MM.1S (cell line): Measurements from ENCODE around the gene CDPF1.

ENCODE experiments used
- DNase-seq: peaks from one replicate; pipeline ENCODE4 v3.0.0-alpha.2; 2015
- H2AFZ ChIP-seq: fragments of 300-600 bp; sonication (generic); 2 replicates; pipeline ENCODE4 v1.6.0; 2016; ENCODE audit warnings: antibody characterized with exemption, low read length
- H3F3A ChIP-seq: fragments of 300-600 bp; sonication (generic); 2 replicates; pipeline ENCODE4 v1.6.1; 2016; ENCODE audit warnings: mild to moderate bottlenecking, antibody characterized with exemption, low read length, moderate library complexity, mixed read lengths; ENCODE audit not compliant: insufficient read depth
- H3K27ac ChIP-seq: fragments of 300-600 bp; sonication (generic); 2 replicates; pipeline ENCODE4 v1.5.1; 2016; ENCODE audit warnings: mild to moderate bottlenecking, low read length
- H3K27me3 ChIP-seq: fragments of 300-600 bp; sonication (generic); replicated peaks from 2 replicates; pipeline ENCODE4 v1.6.0; 2016; ENCODE audit warnings: low read length; ENCODE audit not compliant: insufficient read depth
- H3K36me3 ChIP-seq: fragments of 300-600 bp; sonication (generic); replicated peaks from 2 replicates; pipeline ENCODE4 v1.6.1; 2016; ENCODE audit warnings: mild to moderate bottlenecking, low read length, mixed read lengths; ENCODE audit not compliant: insufficient read depth
- H3K4me1 ChIP-seq: fragments of 300-600 bp; sonication (generic); 2 replicates; pipeline ENCODE4 v1.6.1; 2016; ENCODE audit warnings: low read length, mixed read lengths
- H3K4me2 ChIP-seq: fragments of 300-600 bp; sonication (generic); 2 replicates; pipeline ENCODE4 v1.6.0; 2016; ENCODE audit warnings: low read depth, low read length
- H3K4me3 ChIP-seq: fragments of 300-600 bp; sonication (generic); 2 replicates; pipeline ENCODE4 v1.5.1; 2016; ENCODE audit warnings: low read length, mixed read lengths
- H3K79me2 ChIP-seq: fragments of 300-600 bp; sonication (generic); 2 replicates; pipeline ENCODE4 v1.6.1; 2016; ENCODE audit warnings: mixed run types, low read length, mixed read lengths
- H3K9ac ChIP-seq: fragments of 300-600 bp; sonication (generic); 2 replicates; pipeline ENCODE4 v1.6.1; 2016; ENCODE audit warnings: low read length, mixed read lengths
- H3K9me2 ChIP-seq: fragments of 300-600 bp; sonication (generic); replicated peaks from 2 replicates; pipeline ENCODE4 v1.6.1; 2016; ENCODE audit warnings: mild to moderate bottlenecking, low read length, mixed read lengths; ENCODE audit not compliant: insufficient read depth
- H3K9me3 ChIP-seq: fragments of 300-600 bp; sonication (generic); replicated peaks from 2 replicates; pipeline ENCODE4 v1.6.1; 2016; ENCODE audit warnings: mild to moderate bottlenecking, low read length, mixed read lengths; ENCODE audit not compliant: insufficient read depth
- H4K20me1 ChIP-seq: fragments of 300-600 bp; sonication (generic); 2 replicates; pipeline ENCODE4 v1.6.1; 2016; ENCODE audit warnings: mild to moderate bottlenecking, low read length, moderate library complexity, mixed read lengths; ENCODE audit not compliant: insufficient read depth
- EZH2 ChIP-seq: fragments of 300-600 bp; sonication (generic); optimal IDR thresholded peaks from 2 replicates; pipeline ENCODE3; 2017; ENCODE audit warnings: low read depth, mild to moderate bottlenecking, antibody characterized with exemption, low read length, mixed read lengths
- EZH2phosphoT487 ChIP-seq: fragments of 300-600 bp; sonication (generic); IDR thresholded peaks from 2 replicates; pipeline ENCODE4 v1.6.1; 2018; ENCODE audit warnings: antibody characterized with exemption, low read length
- TF ChIP-seq, protein P1 (sequence below): fragments of 300-600 bp; sonication (generic); IDR thresholded peaks from 2 replicates; pipeline ENCODE4 v1.5.1; 2016; ENCODE audit warnings: antibody characterized with exemption, low read length, mixed read lengths

Gene CDPF1

GRCh38 chr22:46241396-46242007, 8.6 kb downstream of the CDPF1 start:
- no peaks in the 10 kb centered on the region for H3K9me2 ChIP-seq
- H3K27me3 ChIP-seq, result no peaks in the 10 kb centered on the region
- no peaks in the 10 kb centered on the region for H3K36me3 ChIP-seq
- no peaks in the 10 kb centered on the region for H4K20me1 ChIP-seq
- no peak for DNase-seq
- H3F3A ChIP-seq, result no peaks in the 10 kb centered on the region
- no peaks in the 10 kb centered on the region for H3K4me1 ChIP-seq
- H3K9me3 ChIP-seq, result no peaks in the 10 kb centered on the region
- no peak overlapping the region for H3K27ac ChIP-seq
- TF ChIP-seq EZH2 (no peak), EZH2phosphoT487 (no peak)
- TF ChIP-seq, protein P1, sequence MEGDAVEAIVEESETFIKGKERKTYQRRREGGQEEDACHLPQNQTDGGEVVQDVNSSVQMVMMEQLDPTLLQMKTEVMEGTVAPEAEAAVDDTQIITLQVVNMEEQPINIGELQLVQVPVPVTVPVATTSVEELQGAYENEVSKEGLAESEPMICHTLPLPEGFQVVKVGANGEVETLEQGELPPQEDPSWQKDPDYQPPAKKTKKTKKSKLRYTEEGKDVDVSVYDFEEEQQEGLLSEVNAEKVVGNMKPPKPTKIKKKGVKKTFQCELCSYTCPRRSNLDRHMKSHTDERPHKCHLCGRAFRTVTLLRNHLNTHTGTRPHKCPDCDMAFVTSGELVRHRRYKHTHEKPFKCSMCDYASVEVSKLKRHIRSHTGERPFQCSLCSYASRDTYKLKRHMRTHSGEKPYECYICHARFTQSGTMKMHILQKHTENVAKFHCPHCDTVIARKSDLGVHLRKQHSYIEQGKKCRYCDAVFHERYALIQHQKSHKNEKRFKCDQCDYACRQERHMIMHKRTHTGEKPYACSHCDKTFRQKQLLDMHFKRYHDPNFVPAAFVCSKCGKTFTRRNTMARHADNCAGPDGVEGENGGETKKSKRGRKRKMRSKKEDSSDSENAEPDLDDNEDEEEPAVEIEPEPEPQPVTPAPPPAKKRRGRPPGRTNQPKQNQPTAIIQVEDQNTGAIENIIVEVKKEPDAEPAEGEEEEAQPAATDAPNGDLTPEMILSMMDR, result no peak
- H3K79me2 ChIP-seq, result no peaks in the 10 kb centered on the region
- H2AFZ ChIP-seq, result no peak overlapping the region
- H3K4me2 ChIP-seq, result no peak overlapping the region
- no peak overlapping the region for H3K4me3 ChIP-seq
- H3K9ac ChIP-seq, result no peak overlapping the region

- Histone ChIP-seq H3K4me1 (no peaks in the 10 kb centered on the region), H3K9ac (no peak overlapping the region), H3K4me2 (no peak overlapping the region), H3K9me3 (no peaks in the 10 kb centered on the region), H3K4me3 (no peak overlapping the region), H3K36me3 (no peaks in the 10 kb centered on the region), H2AFZ (no peak overlapping the region), H4K20me1 (no peaks in the 10 kb centered on the region), H3K27me3 (no peaks in the 10 kb centered on the region), H3F3A (no peaks in the 10 kb centered on the region), H3K79me2 (no peaks in the 10 kb centered on the region), H3K27ac (no peak overlapping the region), H3K9me2 (no peaks in the 10 kb centered on the region)
- TF ChIP-seq, protein P1, result no peak
- TF ChIP-seq EZH2 (no peak), EZH2phosphoT487 (no peak)
- no peak for DNase-seq
These were observed 9.2 kb downstream of the CDPF1 start for GRCh38 chr22:46240907-46241306.

DNA sequence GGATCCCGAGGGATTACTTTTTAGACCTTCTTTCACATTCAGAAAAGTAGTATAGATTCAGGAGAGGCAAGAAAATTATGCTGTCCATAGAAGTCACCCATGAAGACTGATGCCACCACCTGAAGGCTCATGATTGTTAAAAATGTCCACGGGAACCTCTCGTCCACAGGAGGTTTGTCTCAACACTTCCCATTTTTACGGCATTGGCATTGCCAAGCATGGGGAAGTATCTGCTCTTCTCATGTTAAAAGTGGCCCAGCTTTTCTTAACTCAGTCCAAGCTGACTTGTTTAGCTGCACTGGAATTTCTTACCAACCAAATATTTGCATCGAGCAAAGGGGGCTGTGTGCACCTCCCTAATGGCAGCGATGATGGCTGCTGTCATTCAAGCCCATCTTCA, 9.6 kb downstream of the CDPF1 start:
- no peak overlapping the region for H3K9ac ChIP-seq
- H3K4me3 ChIP-seq, result no peak overlapping the region
- H3K4me2 ChIP-seq, result no peak overlapping the region
- H3K9me3 ChIP-seq, result no peaks in the 10 kb centered on the region
- no peak overlapping the region for H3K27ac ChIP-seq
- H3K9me2 ChIP-seq, result no peaks in the 10 kb centered on the region
- no peaks in the 10 kb centered on the region for H3K4me1 ChIP-seq
- H4K20me1 ChIP-seq, result no peaks in the 10 kb centered on the region
- no peak for DNase-seq
- H3K79me2 ChIP-seq, result no peaks in the 10 kb centered on the region
- H3K36me3 ChIP-seq, result no peaks in the 10 kb centered on the region
- H3K27me3 ChIP-seq, result no peaks in the 10 kb centered on the region
- no peaks in the 10 kb centered on the region for H3F3A ChIP-seq
- TF ChIP-seq, protein P1, result no peak
- TF ChIP-seq EZH2 (no peak), EZH2phosphoT487 (no peak)
- H2AFZ ChIP-seq, result no peak overlapping the region
